Endothelial cell of umbilical vein (primary cell): ENCODE measurements around the gene CEP57L1. TPM values are rescaled to one million over a fixed set of nuclear protein-coding genes. Genes with fewer than 3 reads are reported as not detected.

Source experiments
- BruUV-seq: library from RNA; stranded (reverse); fragments of 400-500 nt; replicated peaks from 2 replicates; lab custom pipeline; 2021; lab: Mats Ljungman, UMichigan
- CTCF ChIA-PET: fragments of 300-600, 350-600 bp; sonication (Branson Sonifier 250); formaldehyde crosslinking; loops from one replicate; lab custom pipeline; 2021; ENCODE audit warnings: antibody characterized with exemption, inconsistent platforms; lab: Charles Lee
- POLR2A ChIA-PET: fragments of 300-600, 350-600 bp; sonication (Branson Sonifier 250); formaldehyde crosslinking; loops from one replicate; lab custom pipeline; 2021; ENCODE audit warnings: antibody characterized with exemption, inconsistent platforms; lab: Charles Lee
- DNase-seq: peaks from one replicate; pipeline ENCODE4 v3.0.0-alpha.2; 2011; ENCODE audit warnings: low read depth, low spot score
- FAIRE-seq: peaks from 2 replicates; lab custom pipeline; 2011; peaks lifted over from hg19 to GRCh38; lab: Jason Lieb, UNC
- H2AFZ ChIP-seq: 2 replicates; pipeline ENCODE4 v1.6.0; 2012; ENCODE audit warnings: low read depth, low read length, control low read depth, inconsistent platforms
- H3K27ac ChIP-seq: 2 replicates; pipeline ENCODE4 v1.5.1; 2011; ENCODE audit warnings: low read depth, mild to moderate bottlenecking, control low read depth, low read length, moderate library complexity; ENCODE audit not compliant: insufficient read depth
- H3K27me3 ChIP-seq, 2 experiments: 2 replicates each; pipeline versions ENCODE4 v1.6.0 to v1.6.1; 2011; ENCODE audit warnings: low read length in 2 of 2, mixed read lengths in 1 of 2; ENCODE audit not compliant: control insufficient read depth in 2 of 2, insufficient read depth in 2 of 2
- H3K36me3 ChIP-seq, 2 experiments: 2 replicates in 1 of 2; 3 replicates in 1 of 2; pipeline ENCODE4 v1.5.1; 2011; ENCODE audit warnings: low read length in 2 of 2, mild to moderate bottlenecking in 1 of 2, moderate library complexity in 1 of 2; ENCODE audit not compliant: control insufficient read depth in 2 of 2, insufficient read depth in 2 of 2; ENCODE audit errors: extremely low read depth in 1 of 2
- H3K4me1 ChIP-seq: 3 replicates; pipeline ENCODE4 v1.5.1; 2011; ENCODE audit warnings: mild to moderate bottlenecking, low read length; ENCODE audit not compliant: control insufficient read depth, insufficient read depth; ENCODE audit errors: extremely low read depth
- H3K4me2 ChIP-seq: 2 replicates; pipeline ENCODE4 v1.6.1; 2011; ENCODE audit warnings: low read length, control low read depth, mixed read lengths; ENCODE audit not compliant: insufficient read depth
- H3K4me3 ChIP-seq, 3 experiments: fragments of 200-600 bp in 1 of 3; sonication (generic), shearing (Covaris generic) in 1 of 3; replicated peaks in 1 of 3; 2 replicates each; pipeline ENCODE4 v1.5.1; 2011 to 2016; ENCODE audit warnings: control low read depth in 3 of 3, low read length in 3 of 3, mild to moderate bottlenecking in 2 of 3, inconsistent platforms in 1 of 3, low read depth in 1 of 3, moderate library complexity in 1 of 3; ENCODE audit not compliant: insufficient read depth in 1 of 3
- H3K79me2 ChIP-seq: 2 replicates; pipeline ENCODE4 v1.6.0; 2012; ENCODE audit warnings: low read length, inconsistent platforms; ENCODE audit not compliant: control insufficient read depth, insufficient read depth
- H3K9ac ChIP-seq: replicated peaks from 2 replicates; pipeline ENCODE3; 2011; ENCODE audit warnings: low read length, control low read depth; ENCODE audit not compliant: insufficient read depth; ENCODE audit errors: extremely low read depth
- H3K9me1 ChIP-seq: replicated peaks from 3 replicates; pipeline ENCODE4 v1.6.0; 2011; ENCODE audit warnings: mild to moderate bottlenecking, low read length; ENCODE audit not compliant: control insufficient read depth, insufficient read depth; ENCODE audit errors: extremely low read depth
- H3K9me3 ChIP-seq: replicated peaks from 2 replicates; pipeline ENCODE4 v1.5.1; 2012; ENCODE audit warnings: low read length, inconsistent platforms; ENCODE audit not compliant: control insufficient read depth, insufficient read depth
- H4K20me1 ChIP-seq: replicated peaks from 2 replicates; pipeline ENCODE3; 2011; ENCODE audit warnings: mild to moderate bottlenecking, low read length; ENCODE audit not compliant: control insufficient read depth, insufficient read depth; ENCODE audit errors: extremely low read depth
- CTCF ChIP-seq, 2 donors: IDR thresholded peaks; 1 replicate in 1 of 2; 2 replicates in 1 of 2; pipeline ENCODE4 v1.5.1; 2011; ENCODE audit warnings: low read length in 2 of 2, mild to moderate bottlenecking in 2 of 2, moderate library complexity in 2 of 2, control low read depth in 1 of 2, inconsistent platforms in 1 of 2, low read depth in 1 of 2; ENCODE audit not compliant: insufficient read depth in 1 of 2; ENCODE audit errors: extremely low read depth in 1 of 2
- EZH2 ChIP-seq: IDR thresholded peaks from 2 replicates; pipeline ENCODE4 v1.6.1; 2012; ENCODE audit warnings: borderline replicate concordance, low read depth, mild to moderate bottlenecking, moderate library complexity, low read length, inconsistent platforms; ENCODE audit not compliant: severe bottlenecking
- FOS ChIP-seq: IDR thresholded peaks from 2 replicates; pipeline ENCODE4 v1.6.1; 2011; ENCODE audit warnings: mild to moderate bottlenecking, low read length, moderate library complexity, borderline replicate concordance; ENCODE audit not compliant: insufficient read depth
- GATA2 ChIP-seq: IDR thresholded peaks from 2 replicates; pipeline ENCODE4 v1.7.0; 2011; ENCODE audit warnings: low read depth, mild to moderate bottlenecking, moderate library complexity, mixed read lengths, low read length; ENCODE audit not compliant: insufficient read length, insufficient read depth
- JUN ChIP-seq: IDR thresholded peaks from 2 replicates; pipeline ENCODE4 v1.6.1; 2011; ENCODE audit warnings: borderline replicate concordance, low read depth; ENCODE audit not compliant: insufficient read length, insufficient read depth
- MAX ChIP-seq: IDR thresholded peaks from 2 replicates; pipeline ENCODE4 v1.6.1; 2011; ENCODE audit not compliant: insufficient read depth, insufficient read length
- MYC ChIP-seq: IDR thresholded peaks from one replicate; pipeline ENCODE4 v1.6.1; 2011; ENCODE audit warnings: mild to moderate bottlenecking, low read depth, low read length
- POLR2A ChIP-seq: IDR thresholded peaks from 2 replicates; pipeline ENCODE4 v1.6.1; 2012; ENCODE audit warnings: low read depth, mild to moderate bottlenecking, control low read depth, low read length
- POLR2AphosphoS5 ChIP-seq: IDR thresholded peaks from 2 replicates; pipeline ENCODE4 v1.6.1; 2012; ENCODE audit warnings: low read depth, mild to moderate bottlenecking, control low read depth, low read length, moderate library complexity; ENCODE audit not compliant: insufficient read depth
- dilution Hi-C: fragments of 300-500 bp; cut with MboI; formaldehyde crosslinking; loops from one replicate; pipeline ENCODE4 v1.15.0; 2019; ENCODE audit warnings: low sequenced_read_pairs; ENCODE audit not compliant: extremely low pct_ligation_motif_present
- intact Hi-C: fragments of 100-400 bp; cut with micrococcal nuclease; formaldehyde crosslinking; loops from one replicate; pipeline ENCODE4 v1.10.0; 2022
- polyA plus RNA-seq, 4 experiments: library from polyadenylated mRNA; depleted of rRNA in 3 of 4; stranded (reverse) in 3 of 4; unstranded in 1 of 4; fragments of >200 nt; gene quantifications; 2 replicates each; pipeline versions ENCODE4 v1.2.1 to v1.2.3, GENCODE V29; 2011 to 2012; ENCODE audit warnings: missing spikeins in 1 of 4
- total RNA-seq: library from RNA; stranded (reverse); gene quantifications from 2 replicates; pipeline ENCODE4 v1.2.3, GENCODE V29; 2021

Gene CEP57L1
- total and polyA plus RNA-seq, 2 donors (not counting 3 experiments of a cell fraction or from before 2014, with no cell fraction given), result 7.8 to 20.9 TPM

GRCh38 chr6:109053336-109053735 lies 42.0 kb upstream of the CEP57L1 start:
- FAIRE-seq (no peak), DNase-seq (no peak)
- Histone ChIP-seq H3K27ac (no peak overlapping the region), H3K27me3 (no peaks in the 10 kb centered on the region), H3K4me1 (peaks cover 2% of the 10 kb centered on the region), H3K4me2 (no peak overlapping the region), H3K4me3 (no peak overlapping the region), H3K36me3 (no peaks in the 10 kb centered on the region), H3K79me2 (no peaks in the 10 kb centered on the region), H2AFZ (no peak overlapping the region), H3K9me3 (no peaks in the 10 kb centered on the region), H3K9ac (no peak overlapping the region), H3K9me1 (no peaks in the 10 kb centered on the region), H4K20me1 (no peaks in the 10 kb centered on the region)
- ChIA-PET POLR2A (no interaction called here), CTCF (no interaction called here)
- dilution Hi-C loops (no loop called here), intact Hi-C loops (no loop called here)
- TF ChIP-seq POLR2AphosphoS5 (no peak), CTCF (IDR thresholded peaks at IDR 0.05; ENCODE audit: extremely low read depth in 1 of 2, insufficient read depth in 1 of 2, low read depth in 1 of 2, low read length in 2 of 2) (no peak), POLR2A (no peak), JUN (no peak), MAX (no peak), FOS (no peak), EZH2 (no peak), MYC (no peak), GATA2 (no peak)
- BruUV-seq, result no TSS peak
